Measurements from ENCODE around the gene DYNLT4.

DNA sequence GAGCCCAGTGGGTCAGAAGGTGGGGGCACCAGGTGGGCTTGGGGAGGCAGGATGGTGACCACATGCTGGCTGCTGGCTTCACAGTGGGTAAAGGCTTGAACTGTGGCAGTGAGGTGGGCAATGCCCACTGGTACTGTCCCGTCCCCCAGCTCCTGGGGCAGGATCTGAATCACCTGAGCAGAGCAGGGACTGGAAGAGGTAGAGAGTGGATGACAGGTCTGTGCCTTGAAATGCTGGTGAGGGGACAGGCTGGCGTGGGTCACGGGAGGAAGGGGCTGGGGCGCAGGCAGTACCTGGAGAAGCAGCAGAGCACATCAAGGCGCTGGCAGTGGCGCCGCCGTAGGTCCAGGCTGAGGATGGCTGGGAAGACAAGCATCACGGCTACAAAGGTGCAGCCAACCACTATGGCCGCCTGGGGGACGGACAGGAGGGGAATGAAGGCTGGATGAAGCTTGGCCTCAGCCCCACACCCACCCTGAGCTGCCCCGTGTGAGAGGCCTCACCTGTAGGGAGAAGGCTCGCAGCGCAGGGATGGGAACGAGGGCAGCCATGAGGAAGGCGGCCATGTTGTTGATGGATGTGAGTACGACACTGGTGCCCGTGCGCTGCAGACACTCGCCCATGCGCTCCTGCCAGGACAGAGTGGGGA lies 21.0 kb upstream of the DYNLT4 start:
- TF ChIP-seq YY1 (IDR thresholded peaks at IDR 0.05; ENCODE audit: low read depth, low read length) (0 out of 2 replicates have a peak, but pooled peaks have one; percentile 40), GTF2F1 (IDR thresholded peaks at IDR 0.05; ENCODE audit: borderline replicate concordance, low read depth, low read length) (no peak), BCL11A (IDR thresholded peaks at IDR 0.05; ENCODE audit: low read depth in 2 of 2, low read length in 2 of 2) (no peak), POLR2AphosphoS5 (IDR thresholded peaks at IDR 0.05; ENCODE audit: low read depth, low read length) (no peak), CHD2 (IDR thresholded peaks at IDR 0.05; ENCODE audit: low read length) (no peak), RFX5 (IDR thresholded peaks at IDR 0.05; ENCODE audit: borderline replicate concordance, low read depth, low read length) (no peak), EZH2 (IDR thresholded peaks at IDR 0.05; ENCODE audit: low read depth, low read length, severe bottlenecking) (no peak), SIN3A (conservative IDR thresholded peaks at IDR 0.05 in 1 of 2, IDR thresholded peaks at IDR 0.05 in 1 of 2; ENCODE audit: low read depth in 1 of 2, low read length in 2 of 2) (no peak)
- TF ChIP-seq, protein P1, sequence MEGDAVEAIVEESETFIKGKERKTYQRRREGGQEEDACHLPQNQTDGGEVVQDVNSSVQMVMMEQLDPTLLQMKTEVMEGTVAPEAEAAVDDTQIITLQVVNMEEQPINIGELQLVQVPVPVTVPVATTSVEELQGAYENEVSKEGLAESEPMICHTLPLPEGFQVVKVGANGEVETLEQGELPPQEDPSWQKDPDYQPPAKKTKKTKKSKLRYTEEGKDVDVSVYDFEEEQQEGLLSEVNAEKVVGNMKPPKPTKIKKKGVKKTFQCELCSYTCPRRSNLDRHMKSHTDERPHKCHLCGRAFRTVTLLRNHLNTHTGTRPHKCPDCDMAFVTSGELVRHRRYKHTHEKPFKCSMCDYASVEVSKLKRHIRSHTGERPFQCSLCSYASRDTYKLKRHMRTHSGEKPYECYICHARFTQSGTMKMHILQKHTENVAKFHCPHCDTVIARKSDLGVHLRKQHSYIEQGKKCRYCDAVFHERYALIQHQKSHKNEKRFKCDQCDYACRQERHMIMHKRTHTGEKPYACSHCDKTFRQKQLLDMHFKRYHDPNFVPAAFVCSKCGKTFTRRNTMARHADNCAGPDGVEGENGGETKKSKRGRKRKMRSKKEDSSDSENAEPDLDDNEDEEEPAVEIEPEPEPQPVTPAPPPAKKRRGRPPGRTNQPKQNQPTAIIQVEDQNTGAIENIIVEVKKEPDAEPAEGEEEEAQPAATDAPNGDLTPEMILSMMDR (IDR thresholded peaks at IDR 0.05; ENCODE audit: control extremely low read depth in 1 of 3, insufficient read depth in 1 of 3, low read depth in 1 of 3, low read length in 3 of 3), result peak in 1 of 3 experiments; percentile 2; a peak in 1 of 4 replicates
- TF ChIP-seq, protein P2, sequence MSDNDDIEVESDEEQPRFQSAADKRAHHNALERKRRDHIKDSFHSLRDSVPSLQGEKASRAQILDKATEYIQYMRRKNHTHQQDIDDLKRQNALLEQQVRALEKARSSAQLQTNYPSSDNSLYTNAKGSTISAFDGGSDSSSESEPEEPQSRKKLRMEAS (IDR thresholded peaks at IDR 0.05), result no peak
- TF ChIP-seq, protein P3, sequence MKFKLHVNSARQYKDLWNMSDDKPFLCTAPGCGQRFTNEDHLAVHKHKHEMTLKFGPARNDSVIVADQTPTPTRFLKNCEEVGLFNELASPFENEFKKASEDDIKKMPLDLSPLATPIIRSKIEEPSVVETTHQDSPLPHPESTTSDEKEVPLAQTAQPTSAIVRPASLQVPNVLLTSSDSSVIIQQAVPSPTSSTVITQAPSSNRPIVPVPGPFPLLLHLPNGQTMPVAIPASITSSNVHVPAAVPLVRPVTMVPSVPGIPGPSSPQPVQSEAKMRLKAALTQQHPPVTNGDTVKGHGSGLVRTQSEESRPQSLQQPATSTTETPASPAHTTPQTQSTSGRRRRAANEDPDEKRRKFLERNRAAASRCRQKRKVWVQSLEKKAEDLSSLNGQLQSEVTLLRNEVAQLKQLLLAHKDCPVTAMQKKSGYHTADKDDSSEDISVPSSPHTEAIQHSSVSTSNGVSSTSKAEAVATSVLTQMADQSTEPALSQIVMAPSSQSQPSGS (IDR thresholded peaks at IDR 0.05; ENCODE audit: low read length), result no peak
